Bronchial smooth muscle cell (primary cell): ENCODE measurements around the gene KRTAP9-9. TPM values are rescaled to one million over a fixed set of nuclear protein-coding genes. Genes with fewer than 3 reads are reported as not detected.

ENCODE experiments used
- total RNA-seq: library from RNA; depleted of rRNA; stranded (reverse); fragments of >200 nt; gene quantifications from 2 replicates; pipeline ENCODE4 v1.2.1, GENCODE V29; 2014

KRTAP9-9 gene
- not detected in 2 replicates for total RNA-seq

DNA sequence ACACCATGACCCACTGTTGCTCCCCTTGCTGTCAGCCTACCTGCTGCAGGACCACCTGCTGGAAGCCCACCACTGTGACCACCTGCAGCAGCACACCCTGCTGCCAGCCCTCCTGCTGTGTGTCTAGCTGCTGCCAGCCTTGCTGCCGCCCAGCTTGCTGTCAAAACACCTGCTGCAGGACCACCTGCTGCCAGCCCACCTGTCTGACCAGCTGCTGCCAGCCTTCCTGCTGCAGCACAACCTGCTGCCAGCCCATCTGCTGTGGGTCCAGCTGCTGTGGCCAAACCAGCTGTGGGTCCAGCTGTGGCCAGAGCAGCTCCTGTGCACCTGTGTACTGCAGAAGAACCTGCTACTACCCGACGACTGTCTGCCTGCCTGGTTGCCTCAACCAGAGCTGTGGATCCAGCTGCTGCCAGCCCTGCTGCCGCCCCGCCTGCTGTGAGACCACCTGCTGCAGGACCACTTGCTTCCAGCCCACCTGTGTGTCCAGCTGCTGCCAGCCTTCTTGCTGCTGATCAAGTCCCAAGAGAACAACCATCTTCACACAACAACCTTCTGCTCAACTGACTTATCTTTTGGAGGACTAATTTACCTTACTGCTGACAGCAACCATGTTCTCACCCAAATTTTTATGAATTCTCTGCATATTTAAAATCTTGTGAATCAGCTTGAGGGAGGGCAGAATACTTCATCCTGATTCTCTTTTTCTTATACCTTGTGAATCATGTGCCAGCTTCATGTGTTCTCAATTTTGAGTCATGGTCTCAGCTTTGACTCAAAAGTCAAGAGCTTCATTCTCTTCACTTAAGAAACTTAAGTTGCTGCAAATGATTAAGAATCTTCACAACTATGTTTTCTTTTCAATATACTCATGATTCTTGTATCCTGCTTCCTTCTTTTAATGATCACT lies at the start of gene KRTAP9-9:
Gene KRTAP9-9 (plus strand): TSS at position 4 of the 910 bp plus-strand sequence.

DNA sequence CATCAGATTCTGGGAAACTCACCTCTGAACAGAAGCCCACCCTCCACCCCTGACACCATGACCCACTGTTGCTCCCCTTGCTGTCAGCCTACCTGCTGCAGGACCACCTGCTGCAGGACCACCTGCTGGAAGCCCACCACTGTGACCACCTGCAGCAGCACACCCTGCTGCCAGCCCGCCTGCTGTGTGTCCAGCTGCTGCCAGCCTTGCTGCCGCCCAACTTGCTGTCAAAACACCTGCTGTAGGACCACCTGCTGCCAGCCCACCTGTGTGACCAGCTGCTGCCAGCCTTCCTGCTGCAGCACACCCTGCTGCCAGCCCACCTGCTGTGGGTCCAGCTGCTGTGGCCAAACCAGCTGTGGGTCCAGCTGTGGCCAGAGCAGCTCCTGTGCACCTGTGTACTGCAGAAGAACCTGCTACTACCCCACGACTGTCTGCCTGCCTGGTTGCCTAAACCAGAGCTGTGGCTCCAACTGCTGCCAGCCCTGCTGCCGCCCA lies 28.5 kb upstream of the KRTAP9-9 start, which contains the start of gene KRTAP9-2:
Gene KRTAP9-2 (plus strand): TSS at position 51 of the 498 bp plus-strand sequence. CDS start 7 bp downstream, at position 58.

DNA sequence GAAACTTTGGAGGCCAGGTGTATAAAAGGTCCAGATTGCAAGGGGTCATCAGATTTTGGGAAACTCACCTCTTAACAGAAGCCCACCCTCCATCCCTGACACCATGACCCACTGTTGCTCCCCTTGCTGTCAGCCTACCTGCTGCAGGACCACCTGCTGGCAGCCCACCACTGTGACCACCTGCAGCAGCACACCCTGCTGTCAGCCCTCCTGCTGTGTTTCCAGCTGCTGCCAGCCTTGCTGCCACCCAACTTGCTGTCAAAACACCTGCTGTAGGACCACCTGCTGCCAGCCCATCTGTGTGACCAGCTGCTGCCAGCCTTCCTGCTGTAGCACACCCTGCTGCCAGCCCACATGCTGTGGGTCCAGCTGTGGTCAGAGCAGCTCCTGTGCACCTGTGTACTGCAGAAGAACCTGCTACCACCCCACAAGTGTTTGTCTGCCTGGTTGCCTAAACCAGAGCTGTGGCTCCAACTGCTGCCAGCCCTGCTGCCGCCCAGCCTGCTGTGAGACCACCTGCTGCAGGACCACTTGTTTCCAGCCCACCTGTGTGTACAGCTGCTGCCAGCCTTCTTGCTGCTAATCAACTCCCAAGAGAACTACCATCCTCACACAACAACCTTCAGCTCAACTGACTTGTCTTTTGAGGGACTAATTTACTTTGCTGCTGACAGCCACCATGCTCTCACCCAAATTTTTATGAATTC lies 22.6 kb upstream of the KRTAP9-9 start, which contains the start of gene KRTAP9-3:
Gene KRTAP9-3 (plus strand): TSS at position 51 of the 707 bp plus-strand sequence. CDS start 53 bp downstream, at position 104.

DNA sequence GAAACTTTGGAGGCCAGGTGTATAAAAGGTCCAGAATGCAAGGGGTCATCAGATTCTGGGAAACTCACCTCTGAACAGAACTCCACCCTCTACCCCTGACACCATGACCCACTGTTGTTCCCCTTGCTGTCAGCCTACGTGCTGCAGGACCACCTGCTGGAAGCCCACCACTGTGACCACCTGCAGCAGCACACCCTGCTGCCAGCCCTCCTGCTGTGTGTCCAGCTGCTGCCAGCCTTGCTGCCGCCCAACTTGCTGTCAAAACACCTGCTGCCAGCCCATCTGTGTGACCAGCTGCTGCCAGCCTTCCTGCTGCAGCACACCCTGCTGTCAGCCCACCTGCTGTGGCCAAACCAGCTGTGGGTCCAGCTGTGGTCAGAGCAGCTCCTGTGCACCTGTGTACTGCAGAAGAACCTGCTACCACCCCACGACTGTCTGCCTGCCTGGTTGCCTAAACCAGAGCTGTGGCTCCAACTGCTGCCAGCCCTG lies 17.2 kb upstream of the KRTAP9-9 start, which contains the start of gene KRTAP9-8:
Gene KRTAP9-8 (plus strand): TSS at position 51 of the 489 bp plus-strand sequence. CDS start 53 bp downstream, at position 104.

DNA sequence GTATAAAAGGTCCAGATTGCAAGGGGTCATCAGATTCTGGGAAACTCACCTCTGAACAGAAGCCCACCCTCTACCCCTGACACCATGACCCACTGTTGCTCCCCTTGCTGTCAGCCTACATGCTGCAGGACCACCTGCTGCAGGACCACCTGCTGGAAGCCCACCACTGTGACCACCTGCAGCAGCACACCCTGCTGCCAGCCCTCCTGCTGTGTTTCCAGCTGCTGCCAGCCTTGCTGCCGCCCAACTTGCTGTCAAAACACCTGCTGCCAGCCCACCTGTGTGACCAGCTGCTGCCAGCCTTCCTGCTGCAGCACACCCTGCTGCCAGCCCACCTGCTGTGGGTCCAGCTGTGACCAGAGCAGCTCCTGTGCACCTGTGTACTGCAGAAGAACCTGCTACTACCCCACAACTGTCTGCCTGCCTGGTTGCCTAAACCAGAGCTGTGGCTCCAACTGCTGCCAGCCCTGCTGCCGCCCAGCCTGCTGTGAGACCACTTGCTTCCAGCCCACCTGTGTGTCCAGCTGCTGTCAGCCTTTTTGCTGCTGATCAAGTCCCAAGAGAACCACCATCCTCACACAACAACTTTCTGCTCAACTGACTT lies 5.4 kb upstream of the KRTAP9-9 start, which contains the start of gene KRTAP9-4:
Gene KRTAP9-4 (plus strand): TSS at position 51 of the 604 bp plus-strand sequence. CDS start 34 bp downstream, at position 85.

DNA sequence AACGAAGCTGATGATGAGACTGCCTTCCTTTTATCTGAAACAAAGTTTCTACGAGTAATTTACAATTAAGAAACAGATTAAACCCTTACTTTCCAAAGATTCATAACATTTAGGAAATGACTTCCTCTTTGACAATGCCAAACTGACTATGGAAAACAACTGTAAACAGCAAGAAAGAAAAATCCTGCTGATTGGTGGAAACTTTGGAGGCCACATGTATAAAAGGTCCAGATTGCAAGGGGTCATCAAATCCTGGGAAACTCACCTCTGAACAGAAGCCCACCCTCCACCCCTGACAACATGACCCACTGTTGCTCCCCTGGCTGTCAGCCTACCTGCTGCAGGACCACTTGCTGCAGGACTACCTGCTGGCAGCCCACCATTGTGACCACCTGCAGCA lies 9.9 kb downstream of the KRTAP9-9 start, which contains the start of gene KRTAP9-6:
Gene KRTAP9-6 (plus strand): TSS at position 301 of the 400 bp plus-strand sequence. CDS start 0 bp downstream, at position 301.

DNA sequence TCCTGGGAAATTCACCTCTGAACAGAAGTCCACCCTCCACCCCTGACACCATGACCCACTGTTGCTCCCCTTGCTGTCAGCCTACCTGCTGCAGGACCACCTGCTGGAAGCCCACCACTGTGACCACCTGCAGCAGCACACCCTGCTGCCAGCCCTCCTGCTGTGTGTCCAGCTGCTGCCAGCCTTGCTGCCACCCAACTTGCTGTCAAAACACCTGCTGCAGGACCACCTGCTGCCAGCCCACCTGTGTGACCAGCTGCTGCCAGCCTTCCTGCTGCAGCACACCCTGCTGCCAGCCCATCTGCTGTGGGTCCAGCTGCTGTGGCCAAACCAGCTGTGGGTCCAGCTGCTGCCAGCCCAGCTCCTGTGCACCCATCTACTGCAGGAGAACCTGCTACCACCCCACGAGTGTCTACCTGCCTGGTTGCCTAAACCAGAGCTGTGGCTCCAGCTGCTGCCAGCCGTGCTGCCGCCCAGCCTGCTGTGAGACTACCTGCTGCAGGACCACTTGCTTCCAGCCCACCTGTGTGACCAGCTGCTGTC lies 20.5 kb downstream of the KRTAP9-9 start, which contains the start of gene KRTAP9-7:
Gene KRTAP9-7 (plus strand): TSS at position 51 of the 543 bp plus-strand sequence. CDS start 0 bp downstream, at position 51.

DNA sequence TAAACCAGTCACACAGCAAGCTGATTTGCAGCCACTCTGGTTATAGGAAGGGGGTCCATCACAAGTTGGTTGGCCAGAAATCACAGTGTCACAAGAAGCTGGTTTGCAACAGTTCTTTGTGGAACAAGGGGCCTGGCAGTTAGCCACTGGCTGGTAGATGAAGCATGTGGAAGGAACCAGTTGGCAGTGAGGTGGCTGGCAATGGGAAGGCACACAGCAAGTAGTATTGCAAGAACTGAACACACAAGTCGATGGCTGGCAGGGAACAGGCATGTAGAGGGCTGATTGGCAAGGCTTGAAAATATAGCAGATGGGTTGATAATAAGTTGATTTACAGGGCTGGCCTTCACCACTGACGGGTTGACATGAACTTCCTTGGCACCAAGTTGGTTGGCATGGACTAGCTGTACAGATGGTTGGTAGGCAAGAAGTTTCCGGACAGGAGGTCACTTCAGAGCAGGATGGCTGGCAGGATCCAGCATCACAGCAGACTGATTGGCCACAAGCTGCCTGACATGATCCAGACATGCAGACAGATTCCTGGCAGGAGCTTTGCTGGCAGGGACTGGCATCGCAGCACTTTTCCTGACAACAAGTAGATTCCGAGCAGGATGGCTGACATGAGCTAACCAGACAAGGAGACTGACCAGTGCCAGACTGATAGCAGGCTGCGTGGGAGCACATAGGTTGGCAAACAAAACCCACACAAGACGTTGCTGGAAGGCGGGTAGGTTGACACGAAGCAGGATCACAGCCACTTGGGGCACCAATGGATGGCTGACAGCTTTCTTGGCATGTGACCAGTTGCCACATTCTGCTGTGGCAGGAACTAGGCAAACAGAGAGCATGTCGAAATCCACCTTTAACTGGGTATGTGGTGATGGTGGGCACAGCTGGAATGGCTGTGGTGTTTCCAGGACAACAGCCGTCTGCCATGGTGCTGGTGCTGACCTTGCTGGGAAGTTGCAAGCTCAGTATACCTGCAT lies 47.0 kb downstream of the KRTAP9-9 start, which contains the start of gene KRTAP29-1:
Gene KRTAP29-1 (minus strand): TSS at position 936 of the 986 bp plus-strand sequence. CDS start 0 bp downstream, at position 936.

Other genes starting within 250 kb of the KRTAP9-9 start
- gene KRTAP3-1, start 246.3 kb upstream of the KRTAP9-9 start, total RNA-seq = not detected in 2 replicates
- not detected in 2 replicates for gene KRTAP1-5, start 228.2 kb upstream of the KRTAP9-9 start, total RNA-seq
- not detected in 2 replicates for gene KRTAP1-4, start 225.2 kb upstream of the KRTAP9-9 start, total RNA-seq
- not detected in 2 replicates for gene KRTAP1-3, start 220.5 kb upstream of the KRTAP9-9 start, total RNA-seq
- not detected in 2 replicates for gene KRTAP1-1, start 213.9 kb upstream of the KRTAP9-9 start, total RNA-seq
- gene KRTAP2-1, start 208.1 kb upstream of the KRTAP9-9 start, total RNA-seq = not detected in 2 replicates
- gene KRTAP2-2, start 200.2 kb upstream of the KRTAP9-9 start, total RNA-seq = not detected in 2 replicates
- not detected in 2 replicates for gene KRTAP2-3, start 195.3 kb upstream of the KRTAP9-9 start, total RNA-seq
- not detected in 2 replicates for gene KRTAP2-4, start 189.5 kb upstream of the KRTAP9-9 start, total RNA-seq
- gene KRTAP4-7, start 171.2 kb upstream of the KRTAP9-9 start, total RNA-seq = not detected in 2 replicates
- not detected in 2 replicates for gene KRTAP4-8, start 157.2 kb upstream of the KRTAP9-9 start, total RNA-seq
- gene KRTAP4-16, start 153.2 kb upstream of the KRTAP9-9 start, total RNA-seq = not detected in 2 replicates
- not detected in 2 replicates for gene KRTAP4-9, start 150.0 kb upstream of the KRTAP9-9 start, total RNA-seq
- gene KRTAP4-11, start 137.0 kb upstream of the KRTAP9-9 start, total RNA-seq = not detected in 2 replicates
- gene KRTAP4-12, start 131.2 kb upstream of the KRTAP9-9 start, total RNA-seq = not detected in 2 replicates
- gene KRTAP4-6, start 114.8 kb upstream of the KRTAP9-9 start, total RNA-seq = not detected in 2 replicates
- gene KRTAP4-5, start 105.6 kb upstream of the KRTAP9-9 start, total RNA-seq = not detected in 2 replicates
- gene KRTAP4-4, start 94.6 kb upstream of the KRTAP9-9 start, total RNA-seq = not detected in 2 replicates
- not detected in 2 replicates for gene KRTAP4-3, start 87.2 kb upstream of the KRTAP9-9 start, total RNA-seq
- gene KRTAP4-2, start 77.2 kb upstream of the KRTAP9-9 start, total RNA-seq = not detected in 2 replicates
- not detected in 2 replicates for gene KRTAP4-1, start 70.5 kb upstream of the KRTAP9-9 start, total RNA-seq
- not detected in 2 replicates for gene KRTAP9-1, start 65.5 kb upstream of the KRTAP9-9 start, total RNA-seq
- gene KRTAP9-2, start 28.7 kb upstream of the KRTAP9-9 start, total RNA-seq = not detected in 2 replicates
- not detected in 2 replicates for gene KRTAP9-3, start 22.9 kb upstream of the KRTAP9-9 start, total RNA-seq
- not detected in 2 replicates for gene KRTAP9-8, start 17.4 kb upstream of the KRTAP9-9 start, total RNA-seq
- gene KRTAP9-4, start 5.7 kb upstream of the KRTAP9-9 start, total RNA-seq = not detected in 2 replicates
- gene KRTAP9-6, start 10.0 kb downstream of the KRTAP9-9 start, total RNA-seq = not detected in 2 replicates
- gene KRTAP9-7, start 20.3 kb downstream of the KRTAP9-9 start, total RNA-seq = not detected in 2 replicates
- gene KRTAP29-1, start 47.5 kb downstream of the KRTAP9-9 start, total RNA-seq = not detected in 2 replicates
- gene KRTAP16-1, start 53.9 kb downstream of the KRTAP9-9 start, total RNA-seq = not detected in 2 replicates
- not detected in 2 replicates for gene KRTAP17-1, start 60.3 kb downstream of the KRTAP9-9 start, total RNA-seq
- not detected in 2 replicates for gene KRT33A, start 95.4 kb downstream of the KRTAP9-9 start, total RNA-seq
- gene KRT33B, start 114.4 kb downstream of the KRTAP9-9 start, total RNA-seq = not detected in 2 replicates
- not detected in 2 replicates for gene KRT34, start 126.9 kb downstream of the KRTAP9-9 start, total RNA-seq
- not detected in 2 replicates for gene KRT31, start 142.2 kb downstream of the KRTAP9-9 start, total RNA-seq
- gene KRT37, start 169.2 kb downstream of the KRTAP9-9 start, total RNA-seq = not detected in 2 replicates
- not detected in 2 replicates for gene KRT38, start 185.6 kb downstream of the KRTAP9-9 start, total RNA-seq
- 0.16 TPM in 1 of 2 replicates, not detected in the other for gene KRT32, start 212.0 kb downstream of the KRTAP9-9 start, total RNA-seq
- not detected in 2 replicates for gene KRT35, start 225.8 kb downstream of the KRTAP9-9 start, total RNA-seq
- gene KRT36, start 234.5 kb downstream of the KRTAP9-9 start, total RNA-seq = not detected in 2 replicates